Mammary epithelial cell (primary cell): ENCODE results near the gene PRKCA.

Experiments
- EZH2 ChIP-seq: IDR thresholded peaks from 2 replicates; pipeline ENCODE4 v1.6.1; 2012; ENCODE audit warnings: low read length, inconsistent platforms, borderline replicate concordance
- TF ChIP-seq, protein P1 (sequence below), 2 donors: IDR thresholded peaks in 1 of 2; conservative IDR thresholded peaks in 1 of 2; 2 replicates each; pipeline ENCODE4 v1.5.1; 2011 to 2012; ENCODE audit warnings: inconsistent platforms in 2 of 2, low read length in 2 of 2, mild to moderate bottlenecking in 2 of 2, control low read depth in 1 of 2, low read depth in 1 of 2; ENCODE audit not compliant: insufficient read depth in 1 of 2; ENCODE audit errors: extremely low read depth in 1 of 2

DNA sequence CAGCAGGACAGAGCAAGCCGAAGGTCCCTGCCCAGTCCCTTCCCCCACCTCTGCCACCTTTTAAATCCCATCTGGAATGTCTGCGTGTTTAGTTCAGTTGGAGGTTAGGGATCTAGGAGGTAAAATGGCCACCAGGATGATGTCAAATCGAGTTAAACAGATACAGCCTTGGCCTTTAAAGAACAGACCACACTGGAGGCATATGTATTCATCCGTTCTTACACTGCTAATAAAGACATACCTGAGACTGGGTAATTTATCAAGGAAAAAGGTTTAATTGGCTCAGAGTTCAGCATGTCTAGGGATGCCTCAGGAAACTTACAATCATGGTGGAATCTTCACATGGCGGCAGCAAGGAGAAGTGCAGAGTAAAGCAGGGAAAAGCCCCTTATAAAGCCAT lies 364.7 kb downstream of the PRKCA start:
- TF ChIP-seq, protein P1, sequence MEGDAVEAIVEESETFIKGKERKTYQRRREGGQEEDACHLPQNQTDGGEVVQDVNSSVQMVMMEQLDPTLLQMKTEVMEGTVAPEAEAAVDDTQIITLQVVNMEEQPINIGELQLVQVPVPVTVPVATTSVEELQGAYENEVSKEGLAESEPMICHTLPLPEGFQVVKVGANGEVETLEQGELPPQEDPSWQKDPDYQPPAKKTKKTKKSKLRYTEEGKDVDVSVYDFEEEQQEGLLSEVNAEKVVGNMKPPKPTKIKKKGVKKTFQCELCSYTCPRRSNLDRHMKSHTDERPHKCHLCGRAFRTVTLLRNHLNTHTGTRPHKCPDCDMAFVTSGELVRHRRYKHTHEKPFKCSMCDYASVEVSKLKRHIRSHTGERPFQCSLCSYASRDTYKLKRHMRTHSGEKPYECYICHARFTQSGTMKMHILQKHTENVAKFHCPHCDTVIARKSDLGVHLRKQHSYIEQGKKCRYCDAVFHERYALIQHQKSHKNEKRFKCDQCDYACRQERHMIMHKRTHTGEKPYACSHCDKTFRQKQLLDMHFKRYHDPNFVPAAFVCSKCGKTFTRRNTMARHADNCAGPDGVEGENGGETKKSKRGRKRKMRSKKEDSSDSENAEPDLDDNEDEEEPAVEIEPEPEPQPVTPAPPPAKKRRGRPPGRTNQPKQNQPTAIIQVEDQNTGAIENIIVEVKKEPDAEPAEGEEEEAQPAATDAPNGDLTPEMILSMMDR (conservative IDR thresholded peaks at IDR 0.05 in 1 of 2, IDR thresholded peaks at IDR 0.05 in 1 of 2; ENCODE audit: extremely low read depth in 1 of 2, insufficient read depth in 1 of 2, low read depth in 1 of 2, low read length in 2 of 2): no peak
- no peak for TF ChIP-seq EZH2
